HG03571 (cell line): ENCODE measurements around the gene ST6GALNAC5.
"Not testable (repeated sequence)": the region's sequence is repeated elsewhere in the genome, so short reads cannot be mapped to it uniquely, and the experiment has no call there.

Source experiments
- ATAC-seq: cut with Tn5 transposase; IDR thresholded peaks from one replicate; pipeline ENCODE4 v1.9.1; 2021; ENCODE audit not compliant: unreplicated experiment

Gene ST6GALNAC5

GRCh38 chr1:76867342-76868130 is at the start of gene ST6GALNAC5:
TSS of gene ST6GALNAC5 (plus strand) at chr1:76867480.
- no peak for ATAC-seq

- ATAC-seq: no peak
Observed at GRCh38 chr1:76820028-76820427, 47.3 kb upstream of the ST6GALNAC5 start.

- not testable (repeated sequence) for ATAC-seq
Observed at GRCh38 chr1:76822961-76823360, 44.3 kb upstream of the ST6GALNAC5 start.

GRCh38 chr1:76824106-76824505 is 43.2 kb upstream of the ST6GALNAC5 start:
- no peak for ATAC-seq

- no peak for ATAC-seq
Observed at GRCh38 chr1:76826072-76826845, 41.0 kb upstream of the ST6GALNAC5 start.

GRCh38 chr1:76827066-76827465 is 40.2 kb upstream of the ST6GALNAC5 start:
- ATAC-seq: no peak

- ATAC-seq: no peak
Observed at GRCh38 chr1:76830373-76830772, 36.9 kb upstream of the ST6GALNAC5 start.

- ATAC-seq: no peak
Observed at GRCh38 chr1:76832521-76832920, 34.8 kb upstream of the ST6GALNAC5 start.

- ATAC-seq: no peak
Observed at GRCh38 chr1:76833151-76833550, 34.1 kb upstream of the ST6GALNAC5 start.

- no peak for ATAC-seq
Observed at GRCh38 chr1:76833856-76834255, 33.4 kb upstream of the ST6GALNAC5 start.

GRCh38 chr1:76835203-76835602 is 32.1 kb upstream of the ST6GALNAC5 start:
- ATAC-seq: no peak

- ATAC-seq: no peak
Observed at GRCh38 chr1:76840278-76840677, 27.0 kb upstream of the ST6GALNAC5 start.

- ATAC-seq: no peak
Observed at GRCh38 chr1:76841460-76841859, 25.8 kb upstream of the ST6GALNAC5 start.

- no peak for ATAC-seq
Observed at GRCh38 chr1:76843821-76844464, 23.3 kb upstream of the ST6GALNAC5 start.

GRCh38 chr1:76854255-76854654 is 13.0 kb upstream of the ST6GALNAC5 start:
- ATAC-seq: no peak

GRCh38 chr1:76856104-76856503 is 11.2 kb upstream of the ST6GALNAC5 start:
- no peak for ATAC-seq

- ATAC-seq: no peak
Observed at GRCh38 chr1:76857138-76857537, 10.1 kb upstream of the ST6GALNAC5 start.

GRCh38 chr1:76857973-76858372 is 9.3 kb upstream of the ST6GALNAC5 start:
- no peak for ATAC-seq

GRCh38 chr1:76861149-76861548 is 6.1 kb upstream of the ST6GALNAC5 start:
- ATAC-seq: no peak

- no peak for ATAC-seq
Observed at GRCh38 chr1:76862447-76862846, 4.8 kb upstream of the ST6GALNAC5 start.

GRCh38 chr1:76864383-76864782 is 2.9 kb upstream of the ST6GALNAC5 start:
- no peak for ATAC-seq
